ENCODE measurements around the gene TOR1A. TPM values are rescaled to one million over a fixed set of nuclear protein-coding genes. Genes with fewer than 3 reads are reported as not detected.

The TOR1A gene
- polyA plus RNA-seq, 1 donor (not counting 4 experiments of a cell fraction or from before 2014, with no cell fraction given) = 60.6 TPM

DNA sequence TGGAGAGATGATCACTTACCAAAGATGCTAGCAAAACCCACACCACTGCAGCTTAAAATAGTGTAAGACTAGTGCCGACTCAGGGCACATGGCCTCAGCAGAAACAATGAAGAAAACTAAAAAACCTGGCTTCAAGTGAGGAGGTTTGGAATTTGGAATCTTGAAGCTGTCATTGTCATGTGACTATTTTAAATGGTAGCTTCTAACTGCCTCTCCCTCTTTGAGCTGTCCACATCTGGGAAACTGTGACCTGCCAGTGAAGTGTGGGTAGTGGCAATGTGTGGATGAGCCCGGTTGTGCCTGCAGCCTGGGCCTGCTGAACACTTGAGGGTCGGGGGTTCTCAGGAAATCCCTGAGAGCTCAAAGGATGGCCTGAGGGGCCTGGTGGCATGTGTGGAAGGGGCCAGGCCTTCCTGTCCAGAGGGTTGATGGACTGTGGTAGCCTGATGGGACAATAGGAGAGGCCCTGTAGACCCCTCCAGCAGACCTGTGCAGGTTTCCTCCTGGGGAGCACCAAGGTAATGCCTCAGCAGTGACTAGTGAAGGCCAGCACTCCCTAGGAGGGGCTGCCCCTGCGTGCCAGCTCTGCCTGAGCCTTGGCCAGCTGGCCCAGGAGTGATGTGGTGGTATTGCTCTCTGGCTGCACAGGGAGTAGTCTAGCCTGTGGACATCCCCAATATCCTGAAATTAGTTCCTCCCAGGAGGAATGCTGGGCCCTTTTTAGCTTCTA lies 24.9 kb upstream of the TOR1A start:
- H3K79me2 ChIP-seq (ENCODE audit: control insufficient read depth, insufficient read depth, low read length) = no peaks in the 10 kb centered on the region
- DNase-seq (ENCODE audit: low read depth, low spot score) = no peak
- H3K9me3 ChIP-seq (ENCODE audit: control insufficient read depth, low read depth, low read length) = no peaks in the 10 kb centered on the region
- no peaks in the 10 kb centered on the region for H3K27me3 ChIP-seq (ENCODE audit: control insufficient read depth, extremely low read depth, insufficient read depth, low read length)
- no peaks in the 10 kb centered on the region for H3K9me1 ChIP-seq (ENCODE audit: control insufficient read depth, extremely low read depth, insufficient read depth, low read length)
- dilution Hi-C loops (cut with MboI; ENCODE audit: extremely low pct_ligation_motif_present, low sequenced_read_pairs) = no loop called here
- no peaks in the 10 kb centered on the region for H4K20me1 ChIP-seq (ENCODE audit: control insufficient read depth, extremely low read depth, insufficient read depth, low read length)
- TF ChIP-seq EZH2 (IDR thresholded peaks at IDR 0.05; ENCODE audit: low read length) = no peak
- TF ChIP-seq, protein P1, sequence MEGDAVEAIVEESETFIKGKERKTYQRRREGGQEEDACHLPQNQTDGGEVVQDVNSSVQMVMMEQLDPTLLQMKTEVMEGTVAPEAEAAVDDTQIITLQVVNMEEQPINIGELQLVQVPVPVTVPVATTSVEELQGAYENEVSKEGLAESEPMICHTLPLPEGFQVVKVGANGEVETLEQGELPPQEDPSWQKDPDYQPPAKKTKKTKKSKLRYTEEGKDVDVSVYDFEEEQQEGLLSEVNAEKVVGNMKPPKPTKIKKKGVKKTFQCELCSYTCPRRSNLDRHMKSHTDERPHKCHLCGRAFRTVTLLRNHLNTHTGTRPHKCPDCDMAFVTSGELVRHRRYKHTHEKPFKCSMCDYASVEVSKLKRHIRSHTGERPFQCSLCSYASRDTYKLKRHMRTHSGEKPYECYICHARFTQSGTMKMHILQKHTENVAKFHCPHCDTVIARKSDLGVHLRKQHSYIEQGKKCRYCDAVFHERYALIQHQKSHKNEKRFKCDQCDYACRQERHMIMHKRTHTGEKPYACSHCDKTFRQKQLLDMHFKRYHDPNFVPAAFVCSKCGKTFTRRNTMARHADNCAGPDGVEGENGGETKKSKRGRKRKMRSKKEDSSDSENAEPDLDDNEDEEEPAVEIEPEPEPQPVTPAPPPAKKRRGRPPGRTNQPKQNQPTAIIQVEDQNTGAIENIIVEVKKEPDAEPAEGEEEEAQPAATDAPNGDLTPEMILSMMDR (optimal IDR thresholded peaks at IDR 0.05 in 1 of 3, IDR thresholded peaks at IDR 0.05 in 1 of 3, conservative IDR thresholded peaks at IDR 0.05 in 1 of 3; ENCODE audit: extremely low read depth in 1 of 3, insufficient read depth in 2 of 3, low read length in 3 of 3) = no peak
- H3K4me1 ChIP-seq (ENCODE audit: control insufficient read depth, extremely low read depth, insufficient read depth, low read length) = no peaks in the 10 kb centered on the region
- H3K9ac ChIP-seq (ENCODE audit: control insufficient read depth, extremely low read depth, insufficient read depth, low read length) = no peak overlapping the region
- H3K4me2 ChIP-seq (ENCODE audit: control insufficient read depth, extremely low read depth, insufficient read depth, low read depth, low read length) = no peak overlapping the region
- H3K36me3 ChIP-seq (ENCODE audit: control insufficient read depth in 2 of 2, extremely low read depth in 1 of 2, insufficient read depth in 2 of 2, low read length in 2 of 2) = peaks cover 5 to 14% of the 10 kb centered on the region in 2 experiments
- no peak overlapping the region for H3K27ac ChIP-seq (ENCODE audit: control insufficient read depth, insufficient read depth, low read length)
- FAIRE-seq = no peak
- H3K4me3 ChIP-seq (ENCODE audit: control insufficient read depth in 2 of 3, extremely low read depth in 1 of 3, insufficient read depth in 2 of 3, low read depth in 1 of 3, low read length in 3 of 3) = no peak overlapping the region
- no peak overlapping the region for H2AFZ ChIP-seq (ENCODE audit: control insufficient read depth, low read length)

DNA sequence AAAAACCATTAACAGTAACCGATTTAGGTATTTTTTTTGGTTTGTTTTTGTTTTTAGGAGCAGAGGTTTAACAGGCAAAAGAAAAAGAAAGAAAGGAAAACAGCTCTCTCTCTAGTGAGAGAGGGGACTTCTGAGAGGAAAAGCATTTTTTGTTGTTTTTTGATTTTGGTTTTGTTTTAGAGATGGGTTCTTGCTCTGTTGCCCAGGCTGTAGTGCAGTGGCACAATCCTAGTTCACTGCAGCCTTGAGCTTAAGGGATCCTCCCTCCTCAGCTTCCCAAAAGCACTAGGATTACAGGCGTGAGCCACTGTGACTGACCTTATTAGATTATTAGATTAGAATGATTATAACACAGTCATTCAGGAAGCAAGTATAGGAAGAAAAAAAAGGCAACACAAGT lies 21.4 kb upstream of the TOR1A start:
- no peak overlapping the region for H3K4me3 ChIP-seq (ENCODE audit: control insufficient read depth in 2 of 3, extremely low read depth in 1 of 3, insufficient read depth in 2 of 3, low read depth in 1 of 3, low read length in 3 of 3)
- H3K9me3 ChIP-seq (ENCODE audit: control insufficient read depth, low read depth, low read length) = no peaks in the 10 kb centered on the region
- no peaks in the 10 kb centered on the region for H3K27me3 ChIP-seq (ENCODE audit: control insufficient read depth, extremely low read depth, insufficient read depth, low read length)
- dilution Hi-C loops (cut with MboI; ENCODE audit: extremely low pct_ligation_motif_present, low sequenced_read_pairs) = no loop called here
- no peak overlapping the region for H3K27ac ChIP-seq (ENCODE audit: control insufficient read depth, insufficient read depth, low read length)
- FAIRE-seq (no peak), DNase-seq (ENCODE audit: low read depth, low spot score) (no peak)
- H3K4me1 ChIP-seq (ENCODE audit: control insufficient read depth, extremely low read depth, insufficient read depth, low read length) = no peaks in the 10 kb centered on the region
- no peaks in the 10 kb centered on the region for H3K9me1 ChIP-seq (ENCODE audit: control insufficient read depth, extremely low read depth, insufficient read depth, low read length)
- peaks cover 0 to 2% of the 10 kb centered on the region in 2 experiments for H3K36me3 ChIP-seq (ENCODE audit: control insufficient read depth in 2 of 2, extremely low read depth in 1 of 2, insufficient read depth in 2 of 2, low read length in 2 of 2)
- no peaks in the 10 kb centered on the region for H3K79me2 ChIP-seq (ENCODE audit: control insufficient read depth, insufficient read depth, low read length)
- H4K20me1 ChIP-seq (ENCODE audit: control insufficient read depth, extremely low read depth, insufficient read depth, low read length) = no peaks in the 10 kb centered on the region
- no peak overlapping the region for H3K4me2 ChIP-seq (ENCODE audit: control insufficient read depth, extremely low read depth, insufficient read depth, low read depth, low read length)
- H3K9ac ChIP-seq (ENCODE audit: control insufficient read depth, extremely low read depth, insufficient read depth, low read length) = no peak overlapping the region
- TF ChIP-seq EZH2 (IDR thresholded peaks at IDR 0.05; ENCODE audit: low read length) = no peak
- TF ChIP-seq, protein P1 (optimal IDR thresholded peaks at IDR 0.05 in 1 of 3, IDR thresholded peaks at IDR 0.05 in 1 of 3, conservative IDR thresholded peaks at IDR 0.05 in 1 of 3; ENCODE audit: extremely low read depth in 1 of 3, insufficient read depth in 2 of 3, low read length in 3 of 3) = no peak
- H2AFZ ChIP-seq (ENCODE audit: control insufficient read depth, low read length) = no peak overlapping the region

Data from keratinocyte (primary cell).